Stomach smooth muscle (tissue), 2 donors: Measurements from ENCODE around the gene SERBP1.

Experiments
- H3K27ac ChIP-seq: one replicate; pipeline ENCODE4 v1.7.0; 2013; ENCODE audit warnings: mild to moderate bottlenecking, low read length, inconsistent platforms
- H3K27me3 ChIP-seq, 2 donors: one replicate each; pipeline ENCODE4 v1.7.0; 2013; ENCODE audit warnings: low read length in 2 of 2; ENCODE audit not compliant: insufficient read depth in 2 of 2, control insufficient read depth in 1 of 2
- H3K36me3 ChIP-seq, 2 donors: one replicate each; pipeline ENCODE4 v1.7.0; 2013; ENCODE audit warnings: low read length in 2 of 2; ENCODE audit not compliant: control insufficient read depth in 2 of 2, insufficient read depth in 2 of 2
- H3K4me1 ChIP-seq: one replicate; pipeline ENCODE4 v1.7.0; 2013; ENCODE audit warnings: low read length; ENCODE audit not compliant: control insufficient read depth, insufficient read depth
- H3K4me3 ChIP-seq, 2 donors: one replicate each; pipeline ENCODE4 v1.7.0; 2013; ENCODE audit warnings: low read length in 2 of 2
- H3K9ac ChIP-seq, 2 donors: one replicate each; pipeline ENCODE4 v1.7.0; 2013; ENCODE audit warnings: low read length in 2 of 2, mild to moderate bottlenecking in 1 of 2
- H3K9me3 ChIP-seq, 2 donors: one replicate each; pipeline ENCODE4 v1.7.0; 2013; ENCODE audit warnings: low read length in 2 of 2; ENCODE audit not compliant: control insufficient read depth in 2 of 2
- donor health status: healthy.
- donor health status: Pancreatic carcinoma.

The SERBP1 gene

DNA sequence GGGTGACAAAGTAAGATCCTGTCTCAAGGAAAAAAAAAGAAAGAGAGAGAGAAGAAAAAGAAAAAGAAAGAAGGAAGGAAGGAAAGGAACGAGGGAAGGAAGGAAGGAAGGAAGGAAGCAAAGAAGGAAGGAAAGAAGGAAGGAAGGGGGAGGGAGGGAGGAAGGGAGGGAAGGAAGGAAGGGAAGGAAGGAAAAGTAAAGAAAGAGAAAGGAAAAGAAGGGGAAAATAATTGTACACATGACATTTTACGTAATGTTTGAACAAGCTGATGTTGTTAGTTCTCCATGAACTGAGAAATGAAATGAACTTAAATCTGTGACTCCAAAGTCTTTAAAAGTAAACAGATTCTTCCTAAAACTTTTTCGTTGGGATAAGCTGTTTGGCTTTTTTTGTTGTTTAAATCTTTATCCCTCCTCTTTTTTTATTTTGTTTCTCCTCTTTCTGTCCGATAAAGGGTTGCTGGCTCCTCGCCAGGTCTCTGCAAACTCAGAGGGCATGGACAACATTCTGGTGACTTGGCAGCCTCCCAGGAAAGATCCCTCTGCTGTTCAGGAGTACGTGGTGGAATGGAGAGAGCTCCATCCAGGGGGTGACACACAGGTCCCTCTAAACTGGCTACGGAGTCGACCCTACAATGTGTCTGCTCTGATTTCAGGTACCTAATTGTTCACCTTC lies 62.7 kb downstream of the SERBP1 start:
- Histone ChIP-seq H3K4me1 (no peaks in the 10 kb centered on the region), H3K9ac (no peak overlapping the region), H3K27ac (no peak overlapping the region), H3K36me3 (no peaks in the 10 kb centered on the region), H3K9me3 (no peaks in the 10 kb centered on the region), H3K4me3 (no peak overlapping the region), H3K27me3 (no peaks in the 10 kb centered on the region)

DNA sequence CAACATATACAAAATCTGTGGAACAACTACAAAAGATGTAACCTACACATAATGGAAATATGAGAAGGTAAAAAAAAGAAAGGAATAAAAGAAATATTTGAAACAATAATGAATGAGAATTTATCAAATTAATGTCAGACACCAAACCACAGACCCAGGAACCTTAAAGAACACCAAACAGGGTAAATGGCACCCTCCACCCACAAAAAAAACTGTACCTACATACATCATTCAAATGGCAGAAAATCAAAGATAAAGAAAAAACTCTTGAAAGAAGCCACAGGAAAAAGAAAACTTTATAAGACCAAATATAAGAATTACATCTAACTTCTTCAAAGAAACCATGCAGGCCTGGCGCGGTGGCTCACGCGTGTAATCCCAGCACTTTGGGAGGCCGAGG lies 68.6 kb downstream of the SERBP1 start:
- Histone ChIP-seq H3K4me1 (no peaks in the 10 kb centered on the region), H3K9ac (no peak overlapping the region), H3K36me3 (no peaks in the 10 kb centered on the region), H3K27me3 (no peaks in the 10 kb centered on the region), H3K4me3 (no peak overlapping the region), H3K9me3 (no peaks in the 10 kb centered on the region), H3K27ac (no peak overlapping the region)

DNA sequence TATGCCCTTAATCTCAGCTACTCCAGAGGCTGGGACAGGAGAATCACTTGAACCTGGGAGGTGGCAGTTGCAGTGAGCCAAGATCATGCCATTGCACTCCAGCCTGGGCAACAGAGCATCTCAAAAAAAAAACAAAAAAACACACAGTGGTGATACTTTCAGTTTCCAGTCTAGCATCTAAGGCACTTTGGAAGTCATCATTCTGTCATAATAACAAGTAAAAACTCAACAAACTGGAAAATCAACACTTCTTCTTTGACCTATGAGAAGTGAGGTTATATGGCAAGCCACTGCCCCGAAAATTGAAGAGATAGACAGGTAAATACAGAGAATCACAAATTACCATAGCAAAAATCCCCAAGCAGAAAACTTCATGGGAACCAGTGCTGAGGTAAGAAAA lies 70.6 kb downstream of the SERBP1 start:
- Histone ChIP-seq H3K4me3 (no peak overlapping the region), H3K9me3 (no peaks in the 10 kb centered on the region), H3K9ac (no peak overlapping the region), H3K27me3 (no peaks in the 10 kb centered on the region), H3K4me1 (no peaks in the 10 kb centered on the region), H3K36me3 (no peaks in the 10 kb centered on the region), H3K27ac (no peak overlapping the region)
